Osteoblast (primary cell): ENCODE measurements around the gene ANKRD55. TPM values are rescaled to one million over a fixed set of nuclear protein-coding genes. Genes with fewer than 3 reads are reported as not detected.
"Not testable (repeated sequence)": the region's sequence is repeated elsewhere in the genome, so short reads cannot be mapped to it uniquely, and the experiment has no call there.

Experiments
- DNase-seq: peaks from one replicate; pipeline ENCODE4 v3.0.0; 2011; ENCODE audit warnings: low spot score, mixed read lengths; ENCODE audit not compliant: insufficient read length; ENCODE audit errors: missing footprints
- H2AFZ ChIP-seq: 2 replicates; pipeline ENCODE4 v1.6.0; 2011; ENCODE audit warnings: mild to moderate bottlenecking, low read length
- H3K27ac ChIP-seq: 2 replicates; pipeline ENCODE4 v1.5.1; 2011; ENCODE audit warnings: mild to moderate bottlenecking, low read depth, low read length, moderate library complexity
- H3K27me3 ChIP-seq: 2 replicates; pipeline ENCODE4 v1.6.0; 2012; ENCODE audit warnings: mild to moderate bottlenecking, control low read depth, inconsistent platforms, low read length, moderate library complexity; ENCODE audit not compliant: insufficient read depth
- H3K36me3 ChIP-seq: 2 replicates; pipeline ENCODE4 v1.5.1; 2011; ENCODE audit warnings: mild to moderate bottlenecking, low read length, control low read depth, moderate library complexity; ENCODE audit not compliant: insufficient read depth
- H3K4me1 ChIP-seq: 2 replicates; pipeline ENCODE4 v1.5.1; 2011; ENCODE audit warnings: mild to moderate bottlenecking, low read length, control low read depth, moderate library complexity; ENCODE audit not compliant: insufficient read depth
- H3K4me2 ChIP-seq: 2 replicates; pipeline ENCODE4 v1.6.0; 2011; ENCODE audit warnings: mild to moderate bottlenecking, low read length; ENCODE audit not compliant: insufficient read depth
- H3K4me3 ChIP-seq: fragments of 200-600 bp; sonication (generic); 3 replicates; pipeline ENCODE4 v1.5.1; 2012; ENCODE audit warnings: mild to moderate bottlenecking, low read length, inconsistent platforms; ENCODE audit not compliant: insufficient read depth
- H3K79me2 ChIP-seq: 2 replicates; pipeline ENCODE4 v1.6.0; 2012; ENCODE audit warnings: mild to moderate bottlenecking, low read length, control low read depth, inconsistent platforms; ENCODE audit not compliant: insufficient read depth
- H3K9me3 ChIP-seq: 2 replicates; pipeline ENCODE4 v1.5.1; 2011; ENCODE audit warnings: low read depth, low read length, control low read depth
- H4K20me1 ChIP-seq: 2 replicates; pipeline ENCODE4 v1.6.0; 2012; ENCODE audit warnings: mild to moderate bottlenecking, low read length, control low read depth; ENCODE audit not compliant: insufficient read depth
- total RNA-seq: library from RNA; depleted of rRNA; stranded (reverse); fragments of >200 nt; gene quantifications from 2 replicates; pipeline ENCODE4 v1.2.3, GENCODE V29; 2012
- TF ChIP-seq, protein P1 (sequence below): IDR thresholded peaks from 2 replicates; pipeline ENCODE4 v1.5.1; 2011; ENCODE audit warnings: mild to moderate bottlenecking, low read depth, low read length, moderate library complexity; ENCODE audit errors: extremely low read depth

ANKRD55 gene
- total RNA-seq, 1 donor, result not detected

DNA sequence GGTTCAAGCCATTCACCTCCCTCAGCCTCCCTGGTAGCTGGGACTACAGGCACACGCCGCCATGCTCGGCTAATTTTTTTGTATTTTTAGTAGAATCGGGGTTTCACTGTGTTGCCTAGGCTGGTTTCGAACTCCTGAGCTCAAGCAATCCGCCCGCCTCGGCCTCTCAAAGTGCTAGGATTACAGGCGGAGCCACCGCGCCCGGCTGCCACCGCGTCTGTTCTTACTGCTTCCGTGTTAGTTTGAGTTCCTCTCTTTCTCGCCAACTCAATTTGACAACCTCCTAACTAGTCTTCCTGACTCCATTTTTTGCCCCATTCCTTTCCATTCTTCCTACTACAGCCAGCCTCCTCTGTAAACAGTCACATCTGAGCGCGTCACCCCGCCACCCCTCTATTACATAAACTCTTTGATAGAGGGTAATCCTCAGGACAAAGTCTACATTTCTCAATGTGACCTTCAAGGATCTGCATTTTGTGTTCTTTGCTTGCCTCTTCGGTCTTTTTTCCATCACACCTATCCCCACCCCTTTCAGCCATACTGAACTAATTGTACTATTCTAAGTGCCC lies 149.8 kb downstream of the ANKRD55 start:
- Histone ChIP-seq H3K79me2 (no peaks in the 10 kb centered on the region), H3K9me3 (no peaks in the 10 kb centered on the region), H3K27ac (no peak overlapping the region), H3K4me3 (no peak overlapping the region), H3K4me2 (no peak overlapping the region), H4K20me1 (no peaks in the 10 kb centered on the region), H3K4me1 (peaks cover 13% of the 10 kb centered on the region), H2AFZ (no peak overlapping the region), H3K36me3 (no peaks in the 10 kb centered on the region), H3K27me3 (no peaks in the 10 kb centered on the region)
- TF ChIP-seq, protein P1, sequence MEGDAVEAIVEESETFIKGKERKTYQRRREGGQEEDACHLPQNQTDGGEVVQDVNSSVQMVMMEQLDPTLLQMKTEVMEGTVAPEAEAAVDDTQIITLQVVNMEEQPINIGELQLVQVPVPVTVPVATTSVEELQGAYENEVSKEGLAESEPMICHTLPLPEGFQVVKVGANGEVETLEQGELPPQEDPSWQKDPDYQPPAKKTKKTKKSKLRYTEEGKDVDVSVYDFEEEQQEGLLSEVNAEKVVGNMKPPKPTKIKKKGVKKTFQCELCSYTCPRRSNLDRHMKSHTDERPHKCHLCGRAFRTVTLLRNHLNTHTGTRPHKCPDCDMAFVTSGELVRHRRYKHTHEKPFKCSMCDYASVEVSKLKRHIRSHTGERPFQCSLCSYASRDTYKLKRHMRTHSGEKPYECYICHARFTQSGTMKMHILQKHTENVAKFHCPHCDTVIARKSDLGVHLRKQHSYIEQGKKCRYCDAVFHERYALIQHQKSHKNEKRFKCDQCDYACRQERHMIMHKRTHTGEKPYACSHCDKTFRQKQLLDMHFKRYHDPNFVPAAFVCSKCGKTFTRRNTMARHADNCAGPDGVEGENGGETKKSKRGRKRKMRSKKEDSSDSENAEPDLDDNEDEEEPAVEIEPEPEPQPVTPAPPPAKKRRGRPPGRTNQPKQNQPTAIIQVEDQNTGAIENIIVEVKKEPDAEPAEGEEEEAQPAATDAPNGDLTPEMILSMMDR, result no peak
- no peak for DNase-seq

DNA sequence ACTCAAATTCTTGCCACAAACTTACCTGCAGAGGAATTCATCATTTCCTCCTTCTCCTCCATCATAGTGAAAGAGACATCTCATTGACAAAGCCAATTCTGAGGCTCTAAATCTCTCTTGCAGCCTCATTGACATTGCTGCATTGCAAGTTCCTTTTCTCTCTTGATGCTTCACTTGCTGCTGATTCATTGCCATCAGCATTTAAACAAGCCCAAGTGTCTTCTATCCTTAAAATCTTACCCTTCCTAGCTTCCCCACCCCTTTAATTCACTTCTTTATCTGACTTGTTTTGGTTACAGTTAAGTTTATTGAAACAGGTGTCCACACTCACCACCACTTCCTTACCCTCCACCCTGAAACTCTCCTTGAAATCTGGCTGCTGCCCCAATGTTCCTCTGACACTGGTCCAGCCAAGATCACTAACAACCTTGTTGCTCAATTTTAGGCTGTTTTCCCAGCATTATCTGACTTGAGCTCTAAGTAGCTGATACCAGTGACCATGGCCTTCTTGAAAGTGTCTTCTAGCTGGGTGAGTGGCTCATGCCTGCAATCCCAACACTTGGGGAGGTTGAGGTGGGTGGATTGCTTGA lies 152.0 kb downstream of the ANKRD55 start:
- H3K9me3 ChIP-seq, H3K27me3 ChIP-seq, H3K36me3 ChIP-seq, H4K20me1 ChIP-seq, H3K4me3 ChIP-seq, H3K79me2 ChIP-seq, H3K4me2 ChIP-seq, H3K27ac ChIP-seq, DNase-seq, H2AFZ ChIP-seq: not testable (repeated sequence)
- peaks cover 10% of the 10 kb centered on the region for H3K4me1 ChIP-seq

DNA sequence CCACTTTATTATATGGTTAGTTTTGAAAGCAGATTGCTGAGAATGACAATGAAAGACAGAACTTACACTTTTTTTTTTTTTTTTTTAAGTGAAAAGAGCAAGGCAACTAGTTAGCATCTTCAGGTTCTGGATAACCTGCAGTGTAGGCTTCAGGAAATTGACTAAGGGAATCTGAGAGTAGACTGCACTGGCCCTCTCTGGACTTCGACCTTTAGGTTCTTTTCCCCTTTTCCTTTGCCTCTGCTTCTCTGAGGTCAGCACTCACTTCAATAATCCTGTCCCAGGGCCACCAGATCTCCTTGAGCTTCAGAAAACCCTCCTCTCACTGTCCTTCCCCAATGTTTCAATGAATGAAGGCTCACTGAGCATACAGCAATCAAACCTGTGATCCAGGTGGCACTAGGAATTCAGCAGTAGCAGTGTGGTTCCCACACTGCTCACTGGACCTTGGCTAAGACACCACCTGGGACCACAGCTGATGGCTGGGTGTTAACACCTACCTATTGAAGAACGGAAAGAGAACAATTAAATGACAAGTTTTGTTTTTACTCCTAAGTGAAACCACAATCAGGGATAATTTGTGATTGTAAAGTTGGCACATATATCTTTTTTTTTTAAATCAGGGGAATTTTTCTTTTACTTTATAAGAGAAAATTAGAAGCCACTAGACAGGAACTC lies 152.6 kb downstream of the ANKRD55 start:
- H3K79me2 ChIP-seq, result no peaks in the 10 kb centered on the region
- no peaks in the 10 kb centered on the region for H4K20me1 ChIP-seq
- H3K4me1 ChIP-seq, result peaks cover 10% of the 10 kb centered on the region
- TF ChIP-seq, protein P1, result no peak
- H3K4me2 ChIP-seq, result no peak overlapping the region
- H3K27ac ChIP-seq, result no peak overlapping the region
- no peak for DNase-seq
- H3K27me3 ChIP-seq, result no peaks in the 10 kb centered on the region
- H3K9me3 ChIP-seq, result no peaks in the 10 kb centered on the region
- H2AFZ ChIP-seq, result no peak overlapping the region
- H3K36me3 ChIP-seq, result no peaks in the 10 kb centered on the region
- H3K4me3 ChIP-seq, result no peak overlapping the region

GRCh38 chr5:56079157-56079500 lies 154.0 kb downstream of the ANKRD55 start:
- H3K4me3 ChIP-seq, H2AFZ ChIP-seq, DNase-seq, H3K9me3 ChIP-seq, H3K27me3 ChIP-seq, H4K20me1 ChIP-seq, H3K36me3 ChIP-seq, H3K27ac ChIP-seq, H3K4me2 ChIP-seq, H3K79me2 ChIP-seq: not testable (repeated sequence)
- H3K4me1 ChIP-seq, result peaks cover 10% of the 10 kb centered on the region
